Cardiac muscle cell (in vitro differentiated cells and primary cell): ENCODE data around the gene NDUFB11. TPM values are rescaled to one million over a fixed set of nuclear protein-coding genes. Genes with fewer than 3 reads are reported as not detected.
A peak's percentile ranks its signal among the peaks of the same experiment; 100 is the strongest.

Experiments
- DNase-seq, 2 donors: peaks; one replicate each; pipeline versions ENCODE4 v3.0.0 to v3.0.0-alpha.2; 2010 to 2017; ENCODE audit warnings: low read depth in 1 of 2, low spot score in 1 of 2
- H3K27ac ChIP-seq: fragments of 200-600 bp; sonication (generic); 2 replicates; pipeline ENCODE4 v1.5.1; 2016
- H3K27me3 ChIP-seq: fragments of 200-600 bp; sonication (generic); 2 replicates; pipeline ENCODE4 v1.6.0; 2016; ENCODE audit warnings: control low read depth
- H3K36me3 ChIP-seq: fragments of 200-600 bp; sonication (generic); 2 replicates; pipeline ENCODE4 v1.5.1; 2016; ENCODE audit warnings: control low read depth
- H3K4me1 ChIP-seq: fragments of 200-600 bp; sonication (generic); 2 replicates; pipeline ENCODE4 v1.8.1; 2017; ENCODE audit warnings: low read depth, mild to moderate bottlenecking, mixed run types
- H3K4me3 ChIP-seq: fragments of 200-600 bp; sonication (generic); 2 replicates; pipeline ENCODE4 v1.5.1; 2016; ENCODE audit warnings: mild to moderate bottlenecking
- H3K9me3 ChIP-seq: fragments of 200-600 bp; sonication (generic); 2 replicates; pipeline ENCODE4 v1.5.1; 2017; ENCODE audit warnings: low read depth, mild to moderate bottlenecking, control low read depth
- CTCF ChIP-seq: IDR thresholded peaks from 2 replicates; pipeline ENCODE4 v1.5.1; 2012; ENCODE audit warnings: low read depth, mild to moderate bottlenecking, low read length
- polyA plus RNA-seq: library from polyadenylated mRNA; unstranded; fragments of >200 nt; fragmentation: Nextera tagmentation; extraction: Ambion mirVana; gene quantifications from 2 replicates; pipeline ENCODE4 v1.2.1, GENCODE V29; 2016
- total RNA-seq: library from RNA; depleted of rRNA; stranded (reverse); fragments of >200 nt; gene quantifications from 2 replicates; pipeline ENCODE4 v1.2.3, GENCODE V29; 2016

NDUFB11 gene
- total and polyA plus RNA-seq, 2 experiments from 2014 or later = 87.2 to 269 TPM

- Histone ChIP-seq H3K36me3 (no peaks in the 10 kb centered on the region), H3K4me1 (no peaks in the 10 kb centered on the region), H3K27me3 (no peaks in the 10 kb centered on the region), H3K27ac (no peak overlapping the region), H3K9me3 (no peaks in the 10 kb centered on the region), H3K4me3 (no peak overlapping the region)
- no peak for DNase-seq
- TF ChIP-seq CTCF = no peak
Measured at GRCh38 chrX:47170861-47171692, 26.6 kb upstream of the NDUFB11 start.

- H3K27ac ChIP-seq = no peak overlapping the region
- no peaks in the 10 kb centered on the region for H3K9me3 ChIP-seq
- H3K27me3 ChIP-seq = no peaks in the 10 kb centered on the region
- no peak for TF ChIP-seq CTCF
- peak in 1 of 2 donors; percentile 84 for DNase-seq
- H3K4me3 ChIP-seq = no peak overlapping the region
- H3K36me3 ChIP-seq = no peaks in the 10 kb centered on the region
- H3K4me1 ChIP-seq = no peaks in the 10 kb centered on the region
Measured at GRCh38 chrX:47169726-47170515, 25.4 kb upstream of the NDUFB11 start.

DNA sequence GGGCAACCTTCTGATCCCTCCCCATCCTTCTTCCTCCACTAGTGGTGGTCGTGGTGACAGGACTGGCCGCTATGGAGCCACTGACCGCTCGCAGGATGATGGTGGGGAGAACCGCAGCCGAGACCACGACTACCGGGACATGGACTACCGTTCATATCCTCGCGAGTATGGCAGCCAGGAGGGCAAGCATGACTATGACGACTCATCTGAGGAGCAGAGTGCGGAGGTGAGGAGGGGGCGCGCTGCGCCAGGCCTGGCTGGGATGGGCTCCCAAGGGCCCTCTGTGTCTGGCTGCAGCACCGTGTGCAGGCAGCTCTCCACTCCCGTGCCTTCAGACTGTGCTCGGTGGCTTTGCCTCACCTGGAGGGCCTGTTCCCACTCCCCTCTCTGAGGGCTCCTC, 24.8 kb upstream of the NDUFB11 start:
- H3K9me3 ChIP-seq = no peaks in the 10 kb centered on the region
- H3K36me3 ChIP-seq = no peaks in the 10 kb centered on the region
- H3K4me3 ChIP-seq = no peak overlapping the region
- DNase-seq = no peak
- no peaks in the 10 kb centered on the region for H3K4me1 ChIP-seq
- H3K27ac ChIP-seq = no peak overlapping the region
- no peak for TF ChIP-seq CTCF
- no peaks in the 10 kb centered on the region for H3K27me3 ChIP-seq

- Histone ChIP-seq H3K27me3 (no peaks in the 10 kb centered on the region), H3K4me3 (no peak overlapping the region), H3K4me1 (no peaks in the 10 kb centered on the region), H3K27ac (no peak overlapping the region), H3K9me3 (no peaks in the 10 kb centered on the region), H3K36me3 (no peaks in the 10 kb centered on the region)
- no peak for TF ChIP-seq CTCF
- no peak for DNase-seq
Measured at GRCh38 chrX:47168495-47169073, 24.1 kb upstream of the NDUFB11 start.

DNA sequence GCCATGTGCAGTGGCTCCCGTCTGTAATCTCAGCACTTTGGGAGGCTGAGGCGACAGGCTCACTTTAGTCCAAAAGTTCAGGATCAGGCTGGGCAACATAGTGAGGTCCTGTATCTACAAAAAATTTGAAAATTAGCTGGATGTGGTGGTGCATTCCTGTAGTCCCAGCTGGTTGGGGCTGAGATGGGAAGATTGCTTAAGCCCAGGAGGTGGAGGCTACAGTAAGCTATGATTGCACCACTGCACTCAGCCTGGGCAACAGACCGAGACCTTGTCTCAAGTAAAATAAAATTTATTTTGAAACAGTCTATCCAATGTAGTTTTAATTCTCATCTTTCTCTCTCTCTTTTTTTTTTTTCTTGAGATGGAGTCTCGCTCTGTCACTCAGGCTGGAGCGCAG, 21.6 kb upstream of the NDUFB11 start:
- TF ChIP-seq CTCF = no peak
- no peaks in the 10 kb centered on the region for H3K36me3 ChIP-seq
- H3K4me3 ChIP-seq = no peak overlapping the region
- H3K27me3 ChIP-seq = no peaks in the 10 kb centered on the region
- no peak overlapping the region for H3K27ac ChIP-seq
- H3K4me1 ChIP-seq = no peaks in the 10 kb centered on the region
- no peaks in the 10 kb centered on the region for H3K9me3 ChIP-seq
- DNase-seq = peak in 1 of 2 donors; percentile 62
